Keratinocyte (primary cell): ENCODE measurements around the gene PES1. TPM values are rescaled to one million over a fixed set of nuclear protein-coding genes. Genes with fewer than 3 reads are reported as not detected.

Experiments
- DNase-seq: peaks from one replicate; pipeline ENCODE4 v3.0.0-alpha.2; 2011; ENCODE audit warnings: low read depth, missing footprints, low spot score
- FAIRE-seq: peaks from 2 replicates; lab custom pipeline; 2011; peaks lifted over from hg19 to GRCh38; lab: Jason Lieb, UNC
- H2AFZ ChIP-seq: 2 replicates; pipeline ENCODE4 v1.6.0; 2012; ENCODE audit warnings: low read length, control low read depth, inconsistent platforms; ENCODE audit not compliant: control insufficient read depth
- H3K27ac ChIP-seq: 2 replicates; pipeline ENCODE4 v1.5.1; 2011; ENCODE audit warnings: low read length; ENCODE audit not compliant: control insufficient read depth, insufficient read depth
- H3K27me3 ChIP-seq: 3 replicates; pipeline ENCODE4 v1.6.0; 2011; ENCODE audit warnings: low read length; ENCODE audit not compliant: control insufficient read depth, insufficient read depth; ENCODE audit errors: extremely low read depth
- H3K36me3 ChIP-seq, 2 experiments: 2 replicates in 1 of 2; 3 replicates in 1 of 2; pipeline ENCODE4 v1.5.1; 2011; ENCODE audit warnings: low read length in 2 of 2, mild to moderate bottlenecking in 1 of 2; ENCODE audit not compliant: control insufficient read depth in 2 of 2, insufficient read depth in 2 of 2; ENCODE audit errors: extremely low read depth in 1 of 2
- H3K4me1 ChIP-seq: 3 replicates; pipeline ENCODE4 v1.5.1; 2011; ENCODE audit warnings: low read length; ENCODE audit not compliant: control insufficient read depth, insufficient read depth; ENCODE audit errors: extremely low read depth
- H3K4me2 ChIP-seq: 3 replicates; pipeline ENCODE4 v1.6.0; 2011; ENCODE audit warnings: low read depth, low read length; ENCODE audit not compliant: control insufficient read depth, insufficient read depth; ENCODE audit errors: extremely low read depth
- H3K4me3 ChIP-seq, 3 experiments: fragments of 200-600 bp in 1 of 3; sonication (generic) in 1 of 3; 2 replicates in 2 of 3; 3 replicates in 1 of 3; pipeline ENCODE4 v1.5.1; 2011 to 2016; ENCODE audit warnings: low read length in 3 of 3, mild to moderate bottlenecking in 3 of 3, control low read depth in 2 of 3, inconsistent platforms in 1 of 3, low read depth in 1 of 3, mixed read lengths in 1 of 3, mixed run types in 1 of 3, moderate library complexity in 1 of 3; ENCODE audit not compliant: control insufficient read depth in 2 of 3, insufficient read depth in 2 of 3; ENCODE audit errors: extremely low read depth in 1 of 3
- H3K79me2 ChIP-seq: 2 replicates; pipeline ENCODE4 v1.6.0; 2012; ENCODE audit warnings: low read length; ENCODE audit not compliant: control insufficient read depth, insufficient read depth
- H3K9ac ChIP-seq: 3 replicates; pipeline ENCODE4 v1.6.0; 2011; ENCODE audit warnings: low read length; ENCODE audit not compliant: control insufficient read depth, insufficient read depth; ENCODE audit errors: extremely low read depth
- H3K9me1 ChIP-seq: 3 replicates; pipeline ENCODE4 v1.6.0; 2011; ENCODE audit warnings: low read length; ENCODE audit not compliant: control insufficient read depth, insufficient read depth; ENCODE audit errors: extremely low read depth
- H3K9me3 ChIP-seq: 2 replicates; pipeline ENCODE4 v1.5.1; 2012; ENCODE audit warnings: low read depth, low read length; ENCODE audit not compliant: control insufficient read depth
- H4K20me1 ChIP-seq: 3 replicates; pipeline ENCODE4 v1.6.0; 2011; ENCODE audit warnings: low read length; ENCODE audit not compliant: control insufficient read depth, insufficient read depth; ENCODE audit errors: extremely low read depth
- CTCF ChIP-seq, 3 experiments: IDR thresholded peaks in 1 of 3; conservative IDR thresholded peaks in 1 of 3; optimal IDR thresholded peaks in 1 of 3; 2 replicates in 2 of 3; 3 replicates in 1 of 3; pipeline versions ENCODE3 to v1.5.1; 2011; ENCODE audit warnings: low read length in 3 of 3, mild to moderate bottlenecking in 3 of 3, moderate library complexity in 2 of 3, control low read depth in 1 of 3, inconsistent platforms in 1 of 3; ENCODE audit not compliant: insufficient read depth in 2 of 3; ENCODE audit errors: extremely low read depth in 1 of 3
- EZH2 ChIP-seq: IDR thresholded peaks from one replicate; pipeline ENCODE4 v1.6.1; 2012; ENCODE audit warnings: inconsistent platforms, mild to moderate bottlenecking, low read length, moderate library complexity
- dilution Hi-C: fragments of 300-500 bp; cut with MboI; formaldehyde crosslinking; loops from one replicate; pipeline ENCODE4 v1.7.0; 2020; ENCODE audit warnings: low sequenced_read_pairs; ENCODE audit not compliant: extremely low pct_ligation_motif_present
- polyA plus RNA-seq, 5 experiments: library from polyadenylated mRNA; depleted of rRNA in 3 of 5; stranded (reverse) in 3 of 5; stranded (forward) in 1 of 5; unstranded in 1 of 5; fragments of >200 nt; gene quantifications; 1 replicate in 1 of 5; 2 replicates in 3 of 5; 3 replicates in 1 of 5; pipeline versions ENCODE4 v1.2.1 to v1.2.3, GENCODE V29; 2011 to 2012; ENCODE audit warnings: missing spikeins in 2 of 5, low read depth in 1 of 5, low replicate concordance in 1 of 5

PES1 gene
- polyA plus RNA-seq, 1 donor (not counting 4 experiments of a cell fraction or from before 2014, with no cell fraction given), result 116 TPM

- Histone ChIP-seq H3K36me3 (no peaks in the 10 kb centered on the region), H3K4me1 (peaks cover 6% of the 10 kb centered on the region), H3K27me3 (peaks cover 19% of the 10 kb centered on the region), H3K9me3 (no peaks in the 10 kb centered on the region), H3K27ac (no peak overlapping the region), H3K9ac (no peak overlapping the region), H2AFZ (no peak overlapping the region), H3K4me2 (no peak overlapping the region), H3K79me2 (no peaks in the 10 kb centered on the region), H3K4me3 (no peak overlapping the region), H4K20me1 (no peaks in the 10 kb centered on the region), H3K9me1 (no peaks in the 10 kb centered on the region)
- no peak for TF ChIP-seq CTCF (optimal IDR thresholded peaks at IDR 0.05 in 1 of 3, IDR thresholded peaks at IDR 0.05 in 1 of 3, conservative IDR thresholded peaks at IDR 0.05 in 1 of 3; ENCODE audit: extremely low read depth in 1 of 3, insufficient read depth in 2 of 3, low read length in 3 of 3)
- no peak for TF ChIP-seq EZH2
- dilution Hi-C loops, result no loop called here
- no peak for DNase-seq
- FAIRE-seq, result no peak
These were observed 26.4 kb downstream of the PES1 start for GRCh38 chr22:30565341-30565740.

- no peaks in the 10 kb centered on the region for H3K36me3 ChIP-seq
- dilution Hi-C loops, result no loop called here
- H3K9me1 ChIP-seq, result no peaks in the 10 kb centered on the region
- peaks cover 6% of the 10 kb centered on the region for H3K4me1 ChIP-seq
- no peak for TF ChIP-seq EZH2
- no peak for TF ChIP-seq CTCF (optimal IDR thresholded peaks at IDR 0.05 in 1 of 3, IDR thresholded peaks at IDR 0.05 in 1 of 3, conservative IDR thresholded peaks at IDR 0.05 in 1 of 3; ENCODE audit: extremely low read depth in 1 of 3, insufficient read depth in 2 of 3, low read length in 3 of 3)
- no peak overlapping the region for H2AFZ ChIP-seq
- no peaks in the 10 kb centered on the region for H4K20me1 ChIP-seq
- no peak overlapping the region for H3K27ac ChIP-seq
- FAIRE-seq, result no peak
- no peak for DNase-seq
- no peak overlapping the region for H3K9ac ChIP-seq
- no peaks in the 10 kb centered on the region for H3K79me2 ChIP-seq
- H3K4me2 ChIP-seq, result no peak overlapping the region
- no peaks in the 10 kb centered on the region for H3K9me3 ChIP-seq
- peaks cover 19% of the 10 kb centered on the region for H3K27me3 ChIP-seq
- no peak overlapping the region for H3K4me3 ChIP-seq
These were observed 27.0 kb downstream of the PES1 start for GRCh38 chr22:30564761-30565119.
